ENCODE measurements around the gene NELFE. TPM values are rescaled to one million over a fixed set of nuclear protein-coding genes. Genes with fewer than 3 reads are reported as not detected.

Gene NELFE
- polyA plus RNA-seq, 4 donors: 72.5 to 97.9 (median 84.9) TPM

DNA sequence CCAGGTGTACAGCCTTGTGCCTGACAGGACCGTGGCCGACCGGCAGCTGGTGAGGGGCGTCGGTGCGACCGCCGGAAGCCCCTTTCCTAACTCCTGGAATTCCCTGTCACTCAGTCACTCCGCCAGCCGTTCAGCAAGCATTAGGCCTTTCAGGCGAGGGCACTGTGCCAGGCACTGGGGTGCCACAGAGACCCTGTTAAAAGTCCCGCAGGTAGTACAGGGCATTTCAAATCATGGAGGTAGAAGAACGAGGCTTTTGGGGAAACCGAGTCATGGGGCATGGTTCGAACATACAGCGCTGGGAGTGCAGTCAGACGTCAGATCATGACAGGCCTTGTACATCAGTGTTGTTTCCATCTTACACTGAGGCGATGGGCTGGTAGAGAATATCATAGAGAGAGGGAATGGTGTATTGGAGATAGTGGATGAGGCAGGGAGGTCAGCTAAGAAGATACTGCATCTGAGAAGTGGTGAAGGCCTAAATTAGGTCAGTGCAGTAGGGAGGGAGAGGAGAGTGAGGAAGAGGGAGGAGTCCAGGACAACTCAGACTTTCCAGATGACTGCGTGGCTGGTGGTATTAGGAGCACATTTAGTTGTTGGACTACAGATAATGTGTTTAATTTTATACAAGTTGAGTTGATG, 14.1 kb upstream of the NELFE start:
- no peak for DNase-seq (ENCODE audit: low read depth in 4 of 4, low spot score in 3 of 4)

DNA sequence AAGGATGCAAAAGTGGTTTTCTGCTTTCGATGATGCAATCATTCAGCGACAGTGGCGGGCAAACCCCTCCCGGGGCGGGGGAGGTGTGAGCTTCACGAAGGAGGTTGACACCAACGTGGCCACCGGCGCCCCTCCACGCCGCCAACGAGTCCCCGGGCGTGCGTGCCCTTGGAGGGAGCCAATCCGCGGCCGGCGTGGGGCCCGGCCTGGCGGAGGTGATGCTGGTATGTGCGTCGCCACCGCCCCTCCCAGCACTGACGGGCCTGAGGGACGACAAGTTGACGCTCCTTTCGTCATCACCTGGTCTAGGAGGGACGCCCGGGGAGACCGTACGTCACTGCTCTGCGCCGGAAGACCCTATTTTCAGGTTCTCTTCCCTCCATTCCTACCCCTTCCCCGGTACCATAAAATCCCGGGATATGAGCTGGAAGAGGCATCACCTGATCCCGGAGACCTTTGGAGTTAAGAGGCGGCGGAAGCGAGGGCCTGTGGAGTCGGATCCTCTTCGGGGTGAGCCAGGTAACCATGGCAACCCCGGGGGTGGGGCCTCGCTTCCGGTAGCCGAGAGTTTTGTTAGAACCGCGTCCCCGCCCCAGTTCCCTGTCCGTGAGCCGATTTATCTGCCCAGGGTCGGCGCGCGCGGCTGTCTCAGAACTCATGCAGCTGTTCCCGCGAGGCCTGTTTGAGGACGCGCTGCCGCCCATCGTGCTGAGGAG, 13.4 kb upstream of the NELFE start, which contains the start of gene DXO:
DXO (minus strand) TSS at position 146 of the 716 bp plus-strand sequence. CDS start 463 bp downstream, outside the sequence.
- peak; percentile 92 to 97 (median 96) for DNase-seq (ENCODE audit: low read depth in 4 of 4, low spot score in 3 of 4)

DNA sequence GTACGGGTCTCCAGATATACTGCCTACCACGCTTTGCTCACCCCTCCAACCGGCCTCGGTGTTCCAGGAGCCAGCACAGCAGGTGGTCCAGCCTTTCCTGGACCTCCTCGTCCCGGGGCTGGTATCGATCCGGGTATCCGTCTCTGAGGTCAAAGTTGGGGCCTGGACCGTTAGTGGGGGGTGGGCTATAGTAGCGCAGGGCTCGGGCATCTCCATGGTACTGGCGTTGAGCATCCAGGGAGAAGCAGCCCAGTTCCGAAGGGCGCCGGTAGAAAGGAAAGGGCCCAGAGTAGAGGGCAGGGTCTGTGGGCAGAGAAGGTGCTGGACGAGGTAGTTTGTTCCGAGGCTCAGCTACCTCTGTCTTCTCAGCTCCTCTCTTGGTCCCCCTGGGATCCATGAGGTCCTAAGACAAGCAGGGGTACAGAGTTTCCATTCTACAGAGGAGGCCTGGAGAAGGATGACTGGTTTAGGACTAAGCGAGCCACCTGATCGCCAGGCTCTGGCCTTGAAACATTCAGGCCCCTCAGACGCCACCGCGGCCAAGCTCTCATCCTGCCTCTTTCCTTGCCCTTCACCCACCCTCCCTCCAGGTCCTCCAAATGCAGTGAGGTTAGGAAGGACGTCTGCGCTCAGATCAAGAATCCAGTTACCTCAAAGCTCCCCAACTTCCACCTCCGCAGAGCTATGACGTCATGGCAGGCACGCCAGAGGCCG, 12.7 kb upstream of the NELFE start:
- DNase-seq (ENCODE audit: low read depth in 4 of 4, low spot score in 3 of 4): no peak

- DNase-seq (ENCODE audit: low read depth in 4 of 4, low spot score in 3 of 4): no peak
Measured at GRCh38 chr6:31970604-31971271, 12.0 kb upstream of the NELFE start.

DNA sequence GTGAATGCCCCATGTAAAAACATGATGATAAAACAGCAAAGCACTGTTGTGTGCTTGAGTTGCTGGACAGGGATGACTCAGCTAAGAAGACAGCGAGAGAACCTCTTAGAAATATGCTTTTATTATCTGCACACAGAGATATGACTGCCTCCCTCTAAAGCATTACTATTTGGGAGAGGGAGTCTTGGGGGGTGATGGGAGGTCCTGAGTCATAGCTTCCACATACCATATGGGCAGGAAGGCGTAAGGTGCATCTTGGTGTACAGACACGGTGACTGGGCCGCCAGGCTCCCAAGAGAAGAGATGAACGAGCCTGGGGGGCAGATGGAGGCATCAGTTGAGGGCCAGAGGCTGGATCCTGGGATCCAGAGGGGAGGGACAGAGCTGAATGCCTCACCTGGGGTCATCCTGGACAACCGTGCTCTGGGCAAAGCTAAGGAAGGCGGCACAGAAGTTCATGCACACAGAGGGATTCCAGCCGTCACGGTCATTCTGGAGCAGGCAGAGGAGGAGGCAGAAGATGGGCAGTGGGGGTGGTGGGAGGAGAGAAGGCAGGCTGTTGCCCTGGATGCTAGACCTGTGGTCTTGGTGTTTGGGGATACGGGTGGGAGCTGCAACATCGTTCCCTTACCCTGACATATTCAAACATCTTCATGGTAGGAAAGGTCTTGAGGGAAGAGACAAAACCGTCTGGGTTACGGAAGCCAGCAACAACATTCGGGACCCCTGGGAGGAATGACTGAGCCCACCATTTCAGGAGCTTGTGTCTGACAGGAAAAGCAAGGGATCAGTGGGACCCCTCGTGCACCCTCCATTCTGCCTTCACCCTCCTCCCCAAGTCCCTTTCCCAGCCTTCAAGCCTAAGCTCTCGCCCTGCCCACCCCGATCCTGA, 11.2 kb upstream of the NELFE start:
- no peak for DNase-seq (ENCODE audit: low read depth in 4 of 4, low spot score in 3 of 4)

DNA sequence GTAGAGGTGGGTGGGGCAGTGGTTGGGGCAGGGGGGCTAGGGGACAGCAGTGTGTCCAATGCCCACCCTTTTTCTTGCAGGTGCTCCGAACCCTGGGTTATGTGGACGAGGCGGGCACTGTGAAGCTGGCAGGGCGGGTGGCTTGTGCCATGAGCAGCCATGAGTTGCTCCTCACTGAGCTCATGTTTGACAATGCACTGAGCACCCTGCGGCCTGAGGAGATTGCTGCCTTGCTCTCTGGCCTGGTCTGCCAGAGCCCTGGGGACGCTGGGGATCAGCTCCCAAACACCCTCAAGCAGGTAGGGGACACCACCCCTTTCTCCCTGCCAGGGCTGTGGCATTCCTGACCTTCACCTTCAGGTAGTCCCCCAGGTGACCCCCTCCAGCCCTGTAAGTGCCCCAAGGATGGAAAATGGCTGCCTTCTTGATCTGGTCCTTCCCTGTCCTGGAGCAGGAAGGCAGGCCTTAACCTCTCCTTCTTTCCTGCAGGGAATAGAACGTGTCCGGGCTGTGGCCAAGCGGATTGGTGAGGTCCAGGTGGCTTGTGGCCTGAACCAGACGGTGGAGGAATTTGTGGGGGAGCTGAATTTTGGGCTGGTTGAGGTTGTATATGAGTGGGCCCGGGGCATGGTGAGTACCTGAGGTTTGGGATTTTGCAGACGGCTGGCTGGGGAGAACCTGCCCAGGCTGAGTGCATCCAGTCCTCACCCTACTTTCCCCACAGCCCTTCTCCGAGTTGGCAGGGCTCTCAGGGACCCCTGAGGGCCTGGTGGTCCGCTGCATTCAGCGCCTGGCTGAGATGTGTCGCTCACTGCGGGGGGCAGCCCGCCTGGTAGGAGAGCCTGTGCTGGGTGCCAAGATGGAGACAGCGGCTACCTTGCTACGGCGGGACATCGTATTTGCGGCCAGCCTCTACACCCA, 10.3 kb upstream of the NELFE start:
- no peak for DNase-seq (ENCODE audit: low read depth in 4 of 4, low spot score in 3 of 4)

- DNase-seq (ENCODE audit: low read depth in 4 of 4, low spot score in 3 of 4): no peak
Measured at GRCh38 chr6:31968326-31968725, 9.6 kb upstream of the NELFE start.

GRCh38 chr6:31967926-31968320, 9.2 kb upstream of the NELFE start:
- no peak for DNase-seq (ENCODE audit: low read depth in 4 of 4, low spot score in 3 of 4)

- no peak for DNase-seq (ENCODE audit: low read depth in 4 of 4, low spot score in 3 of 4)
Measured at GRCh38 chr6:31966997-31967925, 8.5 kb upstream of the NELFE start.

DNA sequence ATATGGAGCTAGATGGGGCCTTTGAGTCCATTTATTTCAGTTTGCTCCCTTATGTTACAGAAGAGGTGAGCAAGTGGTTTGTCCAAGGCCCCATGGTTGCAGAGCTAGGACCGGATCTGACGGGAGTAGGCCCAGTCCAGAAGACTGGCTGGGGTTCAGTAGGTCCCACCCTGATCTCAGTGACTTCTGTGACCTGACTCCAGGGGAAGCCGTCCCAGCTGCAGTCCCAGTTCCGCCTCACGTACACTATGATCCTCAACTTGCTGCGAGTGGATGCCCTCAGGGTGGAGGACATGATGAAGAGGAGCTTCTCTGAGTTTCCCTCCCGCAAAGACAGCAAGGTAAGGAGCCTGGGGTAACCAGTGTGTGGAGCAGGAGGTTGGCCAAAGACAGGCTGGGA, 7.7 kb upstream of the NELFE start:
- no peak for DNase-seq (ENCODE audit: low read depth in 4 of 4, low spot score in 3 of 4)

DNA sequence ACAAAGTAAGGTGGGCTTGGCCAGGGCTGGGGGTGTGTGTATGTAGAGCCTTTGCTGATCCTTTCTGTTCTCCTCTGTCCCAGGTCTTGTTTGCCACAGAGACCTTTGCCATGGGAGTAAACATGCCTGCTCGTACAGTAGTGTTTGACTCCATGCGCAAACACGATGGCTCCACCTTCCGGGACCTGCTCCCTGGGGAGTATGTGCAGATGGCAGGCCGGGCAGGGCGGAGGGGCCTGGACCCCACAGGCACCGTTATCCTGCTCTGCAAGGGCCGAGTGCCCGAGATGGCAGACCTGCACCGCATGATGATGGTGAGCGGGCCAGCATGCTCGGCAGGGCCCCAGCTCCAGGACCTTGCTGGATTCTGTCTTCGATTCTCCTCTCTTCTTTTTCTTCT, 6.9 kb upstream of the NELFE start:
- no peak for DNase-seq (ENCODE audit: low read depth in 4 of 4, low spot score in 3 of 4)

- DNase-seq (ENCODE audit: low read depth in 4 of 4, low spot score in 3 of 4): no peak
Measured at GRCh38 chr6:31963921-31964320, 5.2 kb upstream of the NELFE start.

DNA sequence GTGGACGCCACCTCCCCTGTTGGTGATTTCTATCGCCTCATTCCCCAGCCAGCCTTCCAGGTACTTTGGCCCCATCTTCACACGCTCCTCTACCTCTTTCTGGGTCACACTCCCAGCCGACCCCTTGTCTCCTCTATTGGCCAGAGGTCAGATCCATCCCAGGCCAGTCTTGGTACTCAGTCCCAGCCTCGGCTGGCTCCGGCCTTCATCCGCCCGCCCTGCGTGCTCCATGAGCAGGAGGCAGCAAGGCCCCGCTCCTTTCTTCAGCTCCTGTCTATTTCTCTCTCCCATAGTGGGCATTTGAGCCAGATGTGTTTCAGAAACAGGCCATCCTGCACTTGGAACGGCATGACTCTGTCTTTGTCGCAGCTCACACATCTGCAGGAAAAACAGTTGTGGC, 2.8 kb upstream of the NELFE start:
- no peak for DNase-seq (ENCODE audit: low read depth in 4 of 4, low spot score in 3 of 4)

DNA sequence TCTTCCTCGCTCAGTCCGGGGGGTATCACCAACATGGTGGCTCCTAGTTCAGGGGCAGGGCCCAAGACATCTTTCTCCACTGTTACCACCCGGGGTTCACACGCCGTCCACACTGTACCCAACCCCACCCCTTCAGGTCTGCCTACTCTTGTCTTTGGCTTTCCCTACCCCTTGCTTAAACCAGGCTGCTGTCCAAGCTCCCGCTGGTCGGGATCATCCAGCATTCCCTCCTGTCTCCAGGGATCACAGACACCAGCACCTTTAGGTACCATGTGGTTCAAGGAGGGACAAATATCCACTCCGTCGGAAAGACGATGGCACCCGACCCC, 395 bp downstream of the NELFE start:
- DNase-seq (ENCODE audit: low read depth in 4 of 4, low spot score in 3 of 4): no peak

DNA sequence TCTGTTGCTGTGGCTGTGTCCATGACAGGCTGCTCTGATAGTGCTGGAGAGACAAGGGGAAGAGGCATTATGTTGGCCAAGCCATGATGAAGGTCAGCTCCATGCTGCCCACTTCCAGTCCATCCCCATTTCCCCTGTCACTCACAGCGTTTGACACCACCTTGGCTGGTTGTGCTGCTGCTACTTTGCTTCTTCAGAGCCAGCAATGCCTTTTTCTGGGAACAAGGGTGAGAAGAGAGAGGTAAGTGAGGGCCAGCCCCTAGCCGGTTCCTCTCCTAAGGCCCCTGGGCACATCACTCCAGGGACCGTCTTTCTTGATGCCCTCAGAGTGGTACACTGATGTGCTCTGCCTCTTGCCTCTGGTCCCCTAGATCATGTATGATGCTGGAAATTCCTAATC, 2.0 kb downstream of the NELFE start:
- DNase-seq (ENCODE audit: low read depth in 4 of 4, low spot score in 3 of 4): no peak

DNA sequence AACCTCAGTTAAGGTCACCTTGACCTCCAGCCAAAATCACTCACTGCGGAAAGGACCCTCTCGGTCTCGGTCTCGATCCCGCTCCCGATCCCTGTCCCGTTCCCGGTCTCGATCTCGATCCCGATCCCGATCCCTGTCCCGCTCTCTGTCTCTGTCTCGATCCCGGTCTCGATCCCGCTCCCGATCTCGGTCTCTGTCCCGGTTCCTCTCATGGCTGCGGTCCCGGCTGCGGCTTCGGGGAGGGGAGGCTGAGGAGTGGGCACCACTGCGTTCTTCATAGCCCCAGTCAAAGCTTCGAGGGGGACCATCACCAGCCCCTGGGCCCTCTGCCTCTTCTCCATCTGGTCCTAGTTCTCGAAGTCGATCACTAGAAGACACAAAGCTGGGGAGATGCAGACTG, 4.3 kb downstream of the NELFE start:
- DNase-seq (ENCODE audit: low read depth in 4 of 4, low spot score in 3 of 4): no peak

DNA sequence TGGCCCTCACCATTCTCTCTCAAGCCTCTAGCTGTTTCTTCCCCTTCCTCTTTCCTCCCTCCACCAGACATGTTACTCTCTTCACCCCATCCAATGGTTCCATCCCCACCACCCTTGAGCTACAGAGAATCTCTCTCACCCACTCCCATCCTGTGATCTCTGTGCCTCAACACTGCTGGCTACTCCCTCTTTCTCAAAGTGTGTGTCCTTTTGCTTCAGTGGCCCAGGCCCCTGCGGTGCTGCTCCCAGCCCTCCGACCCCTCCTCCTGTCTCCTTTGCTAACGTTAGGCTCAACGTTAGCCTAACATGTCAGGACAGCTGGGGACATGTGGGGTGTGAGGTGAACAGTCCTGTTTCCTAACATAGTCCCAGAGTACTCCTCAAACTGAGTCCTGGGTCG, 5.9 kb downstream of the NELFE start:
- DNase-seq (ENCODE audit: low read depth in 4 of 4, low spot score in 3 of 4): no peak

- no peak for DNase-seq (ENCODE audit: low read depth in 4 of 4, low spot score in 3 of 4)
Measured at GRCh38 chr6:31952140-31952805, 6.5 kb downstream of the NELFE start.
